Testis (tissue), 3 donors: ENCODE data around the gene ZNF296. TPM values are rescaled to one million over a fixed set of nuclear protein-coding genes. Genes with fewer than 3 reads are reported as not detected.

Experiments
- DNase-seq: peaks from one replicate; pipeline ENCODE4 v3.0.0-alpha.2; 2019
- H3K27ac ChIP-seq, 2 donors: fragments of 200-600 bp; sonication (generic); one replicate each; pipeline ENCODE4 v1.5.1; 2019
- H3K27me3 ChIP-seq: fragments of 200-600 bp; sonication (generic); one replicate; pipeline ENCODE4 v1.5.1; 2019
- H3K36me3 ChIP-seq: fragments of 200-600 bp; sonication (generic); one replicate; pipeline ENCODE4 v1.5.1; 2017; ENCODE audit warnings: low read depth; ENCODE audit errors: missing control alignments
- H3K4me1 ChIP-seq: fragments of 200-600 bp; sonication (generic); one replicate; pipeline ENCODE4 v1.5.1; 2019
- H3K4me3 ChIP-seq, 2 donors: fragments of 200-600 bp; sonication (generic); one replicate each; pipeline ENCODE4 v1.5.1; 2017 to 2019
- H3K9me3 ChIP-seq: fragments of 200-600 bp; sonication (generic); one replicate; pipeline ENCODE4 v1.5.1; 2017
- CTCF ChIP-seq, 3 experiments: fragments of 450-650 bp in 2 of 3; fragments of 200-600 bp in 1 of 3; sonication (generic) in 1 of 3; IDR thresholded peaks; one replicate each; pipeline ENCODE4 v1.5.1; 2016 to 2019; ENCODE audit warnings: antibody characterized with exemption in 3 of 3, mild to moderate bottlenecking in 2 of 3, moderate library complexity in 1 of 3
- POLR2A ChIP-seq: fragments of 450-650 bp; IDR thresholded peaks from one replicate; pipeline ENCODE4 v1.6.1; 2017; ENCODE audit warnings: antibody characterized with exemption, mild to moderate bottlenecking, moderate library complexity
- WGBS, 2 donors: methylation state at CpG; one replicate each; pipeline ENCODE4 v1.1.5; 2018; 5-methylcytosine and 5-hydroxymethylcytosine counted together
- intact Hi-C: fragments of 100-400 bp; cut with DNase I; formaldehyde crosslinking; loops from one replicate; pipeline ENCODE4 v1.15.1; 2023; ENCODE audit warnings: low total_unique reads
- polyA plus RNA-seq: library from polyadenylated mRNA; stranded (reverse); fragments of 350-450 nt; fragmentation: Illumina TruSeq; extraction: RNeasy Lipid Tissue Mini Kit (QIAGEN cat#74804); gene quantifications from one replicate; pipeline ENCODE4 v1.2.3, GENCODE V29; 2014; ENCODE audit warnings: low read depth, low replicate concordance; ENCODE audit not compliant: insufficient read depth
- small RNA-seq, 2 donors: library from RNA; depleted of rRNA; stranded (forward); fragments of <200 nt; gene quantifications; one replicate each; pipeline ENCODE3, GENCODE V24; 2016
- total RNA-seq, 2 donors: library from RNA; depleted of rRNA; stranded (reverse); fragments of >200 nt; gene quantifications; one replicate each; pipeline ENCODE4 v1.2.3, GENCODE V29; 2016

ZNF296 gene
- total and polyA plus RNA-seq, 3 donors from 2014 or later = 3.0 to 6.7 (median 5.8) TPM

GRCh38 chr19:45030825-45031224, 45.5 kb downstream of the ZNF296 start:
- DNase-seq = no peak
- no peaks in the 10 kb centered on the region for H3K9me3 ChIP-seq
- no peak for TF ChIP-seq CTCF (IDR thresholded peaks at IDR 0.05)
- TF ChIP-seq POLR2A = no peak
- WGBS, 2 donors = 90 to 92% methylated on average over 6 of the region's 6 CpGs
- no peaks in the 10 kb centered on the region for H3K27me3 ChIP-seq
- H3K4me1 ChIP-seq = no peaks in the 10 kb centered on the region
- H3K4me3 ChIP-seq = no peak overlapping the region
- intact Hi-C loops = no loop called here
- H3K27ac ChIP-seq = no peak overlapping the region
- H3K36me3 ChIP-seq = no peaks in the 10 kb centered on the region

GRCh38 chr19:45027371-45027770, 48.9 kb downstream of the ZNF296 start:
- intact Hi-C loops = no loop called here
- no peak for DNase-seq
- no peaks in the 10 kb centered on the region for H3K27me3 ChIP-seq
- no peaks in the 10 kb centered on the region for H3K9me3 ChIP-seq
- H3K4me3 ChIP-seq = no peak overlapping the region
- WGBS, 2 donors = 82 to 86% methylated on average over 2 of the region's 2 CpGs
- no peaks in the 10 kb centered on the region for H3K4me1 ChIP-seq
- TF ChIP-seq POLR2A (no peak), CTCF (IDR thresholded peaks at IDR 0.05) (no peak)
- H3K27ac ChIP-seq = no peak overlapping the region
- no peaks in the 10 kb centered on the region for H3K36me3 ChIP-seq

- Histone ChIP-seq H3K36me3 (no peaks in the 10 kb centered on the region), H3K27ac (no peak overlapping the region), H3K4me3 (no peak overlapping the region), H3K9me3 (no peaks in the 10 kb centered on the region), H3K27me3 (no peaks in the 10 kb centered on the region), H3K4me1 (no peaks in the 10 kb centered on the region)
- intact Hi-C loops = no loop called here
- no peak for DNase-seq
- 92 to 98% methylated on average over 9 of the region's 9 CpGs for WGBS, 2 donors
- no peak for TF ChIP-seq POLR2A
- TF ChIP-seq CTCF (IDR thresholded peaks at IDR 0.05) = no peak
Observed at GRCh38 chr19:45025264-45025663, 51.0 kb downstream of the ZNF296 start.

- no peak overlapping the region for H3K27ac ChIP-seq
- TF ChIP-seq POLR2A (no peak), CTCF (IDR thresholded peaks at IDR 0.05) (no peak)
- DNase-seq = no peak
- H3K9me3 ChIP-seq = no peaks in the 10 kb centered on the region
- no peaks in the 10 kb centered on the region for H3K4me1 ChIP-seq
- no peak overlapping the region for H3K4me3 ChIP-seq
- intact Hi-C loops = no loop called here
- no peaks in the 10 kb centered on the region for H3K27me3 ChIP-seq
- no peaks in the 10 kb centered on the region for H3K36me3 ChIP-seq
- 92 to 98% methylated on average over 4 of the region's 4 CpGs for WGBS, 2 donors
Observed at GRCh38 chr19:45023048-45023447, 53.2 kb downstream of the ZNF296 start.

- H3K27me3 ChIP-seq = no peaks in the 10 kb centered on the region
- 84 to 95% methylated on average over 10 to 14 of the region's 14 CpGs for WGBS, 2 donors
- H3K4me1 ChIP-seq = no peaks in the 10 kb centered on the region
- H3K36me3 ChIP-seq = no peaks in the 10 kb centered on the region
- no peak overlapping the region for H3K4me3 ChIP-seq
- no peak for DNase-seq
- TF ChIP-seq POLR2A = no peak
- no peak for TF ChIP-seq CTCF (IDR thresholded peaks at IDR 0.05)
- no peaks in the 10 kb centered on the region for H3K9me3 ChIP-seq
- H3K27ac ChIP-seq = no peak overlapping the region
- intact Hi-C loops = no loop called here
Observed at GRCh38 chr19:45021971-45022370, 54.3 kb downstream of the ZNF296 start.

Small RNA genes lying within 50 kb of the gene (small RNA-seq; reads per million reads assigned to genes)
- 0 reads per million in 2 donors for gene RNU6-611P

Other genes with a start within 250 kb of the ZNF296 start
- gene NECTIN2, start 230.2 kb downstream of the ZNF296 start, total RNA-seq = 100 to 1,000 TPM; 268 to 278 TPM
- 158 TPM for gene NECTIN2, start 230.2 kb downstream of the ZNF296 start, polyA plus RNA-seq
- 10 to 100 TPM; 54.7 to 67.3 TPM for gene TOMM40, start 185.2 kb downstream of the ZNF296 start, total RNA-seq
- gene TOMM40, start 185.2 kb downstream of the ZNF296 start, polyA plus RNA-seq = 43.1 TPM
- gene APOE, start 170.7 kb downstream of the ZNF296 start, total RNA-seq = 100 to 1,000 TPM; 215 to 494 TPM
- gene APOE, start 170.7 kb downstream of the ZNF296 start, polyA plus RNA-seq = 185 TPM
- gene APOC1, start 161.9 kb downstream of the ZNF296 start, total RNA-seq = 10 to 100 TPM in 1 of 2 donors, 1 to 10 TPM in 1; 9.4 to 43.9 TPM
- gene APOC1, start 161.9 kb downstream of the ZNF296 start, polyA plus RNA-seq = 42.9 TPM
- gene APOC4, start 134.2 kb downstream of the ZNF296 start, total RNA-seq = not detected
- gene APOC4, start 134.2 kb downstream of the ZNF296 start, polyA plus RNA-seq = not detected
- 1 to 10 TPM; 1.1 to 1.2 TPM for gene APOC2, start 130.4 kb downstream of the ZNF296 start, total RNA-seq
- gene APOC2, start 130.4 kb downstream of the ZNF296 start, polyA plus RNA-seq = 2.9 TPM
- gene CLPTM1, start 121.1 kb downstream of the ZNF296 start, total RNA-seq = 100 to 1,000 TPM; 198 to 204 TPM
- 179 TPM for gene CLPTM1, start 121.1 kb downstream of the ZNF296 start, polyA plus RNA-seq
- gene RELB, start 75.0 kb downstream of the ZNF296 start, total RNA-seq = 1 to 10 TPM; 9.1 to 9.7 TPM
- 10.1 TPM for gene RELB, start 75.0 kb downstream of the ZNF296 start, polyA plus RNA-seq
- 100 to 1,000 TPM; 113 to 132 TPM for gene CLASRP, start 37.4 kb downstream of the ZNF296 start, total RNA-seq
- gene CLASRP, start 37.4 kb downstream of the ZNF296 start, polyA plus RNA-seq = 76.1 TPM
- gene GEMIN7, start 2.8 kb upstream of the ZNF296 start, total RNA-seq = 10 to 100 TPM in 1 of 2 donors, 1 to 10 TPM in 1; 7.6 to 13.5 TPM
- gene GEMIN7, start 2.8 kb upstream of the ZNF296 start, polyA plus RNA-seq = 9.7 TPM
- 10 to 100 TPM; 82.5 to 83.0 TPM for gene PPP1R37, start 16.7 kb upstream of the ZNF296 start, total RNA-seq
- gene PPP1R37, start 16.7 kb upstream of the ZNF296 start, polyA plus RNA-seq = 28.5 TPM
- 1 to 10 TPM; 1.3 to 4.2 TPM for gene NKPD1, start 84.5 kb upstream of the ZNF296 start, total RNA-seq
- 1.0 TPM for gene NKPD1, start 84.5 kb upstream of the ZNF296 start, polyA plus RNA-seq
- gene TRAPPC6A, start 101.8 kb upstream of the ZNF296 start, total RNA-seq = 10 to 100 TPM; 38.7 to 42.8 TPM
- gene TRAPPC6A, start 101.8 kb upstream of the ZNF296 start, polyA plus RNA-seq = 37.0 TPM
- 10 to 100 TPM; 38.2 to 43.7 TPM for gene BLOC1S3, start 102.3 kb upstream of the ZNF296 start, total RNA-seq
- gene BLOC1S3, start 102.3 kb upstream of the ZNF296 start, polyA plus RNA-seq = 14.1 TPM
- gene EXOC3L2, start 168.9 kb upstream of the ZNF296 start, total RNA-seq = 10 to 100 TPM; 29.5 to 30.2 TPM
- gene EXOC3L2, start 168.9 kb upstream of the ZNF296 start, polyA plus RNA-seq = 7.4 TPM
- 100 to 1,000 TPM; 197 to 200 TPM for gene MARK4, start 174.8 kb upstream of the ZNF296 start, total RNA-seq
- gene MARK4, start 174.8 kb upstream of the ZNF296 start, polyA plus RNA-seq = 114 TPM
- gene CKM, start 246.4 kb upstream of the ZNF296 start, total RNA-seq = 10 to 100 TPM; 16.5 to 22.4 TPM
- gene CKM, start 246.4 kb upstream of the ZNF296 start, polyA plus RNA-seq = 61.1 TPM